K562 (cell line): ENCODE data around the gene KIF3A. TPM values are rescaled to one million over a fixed set of nuclear protein-coding genes. Genes with fewer than 3 reads are reported as not detected.

Source experiments
- ATAC-seq: fragments of 200-7000 bp; cut with Tn5 transposase; 3 replicates; pipeline ENCODE4 v1.9.1; 2020; ENCODE audit warnings: moderate library complexity
- BruUV-seq: library from RNA; stranded (reverse); fragments of 400-500 nt; replicated peaks from 2 replicates; lab custom pipeline; 2021; lab: Mats Ljungman, UMichigan
- CTCF ChIA-PET: fragments of 300-600 bp; formaldehyde crosslinking; extraction: SDS; loops from one replicate; lab custom pipeline; 2021; ENCODE audit warnings: low intra/inter-chr PET ratio; lab: Yijun Ruan, JAX
- POLR2A ChIA-PET: fragments of 300-600, 350-650 bp; sonication (Branson Sonifier 250); formaldehyde crosslinking; extraction: SDS; loops from one replicate; lab custom pipeline; 2021; ENCODE audit warnings: antibody characterized with exemption, inconsistent platforms; lab: Yijun Ruan, JAX
- DNase-seq, 4 experiments: peaks; one replicate each; pipeline versions ENCODE4 v3.0.0 to v3.0.0-alpha.2; 2011 to 2018; ENCODE audit warnings: low spot score in 3 of 4, mixed read lengths in 3 of 4; ENCODE audit errors: extremely low read depth in 1 of 4
- FAIRE-seq: peaks from 2 replicates; lab custom pipeline; 2011; peaks lifted over from hg19 to GRCh38; lab: Jason Lieb, UNC
- H2AFZ ChIP-seq: 2 replicates; pipeline ENCODE4 v1.6.0; 2011; ENCODE audit warnings: low read depth, low read length, control low read depth, inconsistent platforms
- H3K27ac ChIP-seq: fragments of 200-600 bp; 3 replicates; pipeline ENCODE4 v1.8.0; 2011; ENCODE audit warnings: low read depth, mild to moderate bottlenecking, control low read depth, inconsistent platforms, low read length, moderate library complexity, mixed read lengths; ENCODE audit errors: extremely low read depth
- H3K27me3 ChIP-seq, 2 experiments: fragments of 300-600 bp in 1 of 2; 2 replicates in 1 of 2; 3 replicates in 1 of 2; pipeline versions ENCODE4 v1.6.0 to v1.8.0; 2011; ENCODE audit warnings: inconsistent platforms in 2 of 2, low read length in 2 of 2, mild to moderate bottlenecking in 1 of 2, mixed read lengths in 1 of 2, moderate library complexity in 1 of 2; ENCODE audit not compliant: control insufficient read depth in 2 of 2, insufficient read depth in 2 of 2
- H3K36me3 ChIP-seq: fragments of 300-600 bp; 3 replicates; pipeline ENCODE4 v1.8.0; 2011; ENCODE audit warnings: mild to moderate bottlenecking, low read length, inconsistent platforms; ENCODE audit not compliant: control insufficient read depth, insufficient read depth
- H3K4me1 ChIP-seq, 2 experiments: fragments of 200-600 bp in 1 of 2; replicated peaks in 1 of 2; 2 replicates in 1 of 2; 3 replicates in 1 of 2; pipeline versions ENCODE4 v1.5.1 to v1.8.0; 2011; ENCODE audit warnings: inconsistent platforms in 2 of 2, low read length in 2 of 2, mild to moderate bottlenecking in 1 of 2, mixed read lengths in 1 of 2, moderate library complexity in 1 of 2; ENCODE audit not compliant: control insufficient read depth in 2 of 2, insufficient read depth in 2 of 2
- H3K4me2 ChIP-seq: 2 replicates; pipeline ENCODE4 v1.6.1; 2011; ENCODE audit warnings: low read length, control low read depth, inconsistent platforms, mixed read lengths; ENCODE audit not compliant: insufficient read depth
- H3K4me3 ChIP-seq: fragments of 200-600 bp; sonication (generic), shearing (Covaris generic); 2 replicates; pipeline ENCODE4 v1.5.1; 2016; ENCODE audit warnings: control low read depth, inconsistent platforms
- H3K79me2 ChIP-seq: fragments of 200-600 bp; 3 replicates; pipeline ENCODE4 v1.8.0; 2011; ENCODE audit warnings: low read length, inconsistent platforms; ENCODE audit not compliant: control insufficient read depth, insufficient read depth
- H3K9ac ChIP-seq, 2 experiments: 2 replicates each; pipeline versions ENCODE4 v1.6.0 to v1.6.1; 2011; ENCODE audit warnings: low read depth in 2 of 2, low read length in 2 of 2, control low read depth in 1 of 2, inconsistent platforms in 1 of 2, mild to moderate bottlenecking in 1 of 2, mixed read lengths in 1 of 2; ENCODE audit not compliant: insufficient read depth in 1 of 2
- H3K9me1 ChIP-seq: one replicate; pipeline ENCODE4 v1.6.0; 2011; ENCODE audit warnings: inconsistent platforms, mild to moderate bottlenecking, low read length, moderate library complexity; ENCODE audit not compliant: control insufficient read depth, insufficient read depth
- H3K9me3 ChIP-seq: replicated peaks from 2 replicates; pipeline ENCODE4 v1.5.1; 2011; ENCODE audit warnings: low read depth, low read length, inconsistent platforms; ENCODE audit not compliant: control insufficient read depth, insufficient read depth
- H4K20me1 ChIP-seq: replicated peaks from 2 replicates; pipeline ENCODE4 v1.6.1; 2011; ENCODE audit warnings: low read length, inconsistent platforms, mixed read lengths; ENCODE audit not compliant: control insufficient read depth, insufficient read depth
- CAMTA2 ChIP-seq: fragments of 250-450 bp; sonication (Bioruptor Pico); conservative IDR thresholded peaks from 2 replicates; pipeline ENCODE4 v1.5.1; 2022
- NONO ChIP-seq, 2 experiments: fragments of 200-400 bp in 1 of 2; fragments of 450-650 bp in 1 of 2; formaldehyde crosslinking in 1 of 2; IDR thresholded peaks; 2 replicates each; pipeline ENCODE4 v1.6.1; 2017; ENCODE audit warnings: low read depth in 2 of 2, mild to moderate bottlenecking in 2 of 2, moderate library complexity in 2 of 2, low read length in 1 of 2
- POLR2G ChIP-seq: fragments of 200-400 bp; formaldehyde crosslinking; IDR thresholded peaks from 2 replicates; pipeline ENCODE4 v1.6.1; 2017; ENCODE audit warnings: low read depth, mild to moderate bottlenecking, antibody characterized with exemption, low read length, moderate library complexity
- WGBS: fragments of 100-300 bp; shearing (Covaris generic); methylation state at CpG from one replicate; pipeline ENCODE4 v1.1.6; 2016; ENCODE audit warnings: low coverage, mixed read lengths; ENCODE audit not compliant: insufficient coverage; ENCODE audit errors: missing lambda C conversion rate; 5-methylcytosine and 5-hydroxymethylcytosine counted together
- in situ Hi-C: fragments of 300-500 bp; cut with MboI; formaldehyde crosslinking; loops from 4 replicates; pipeline ENCODE4 v1.15.0; 2018; ENCODE audit warnings: inconsistent platforms, mixed read lengths
- intact Hi-C: fragments of 100-400 bp; cut with micrococcal nuclease; formaldehyde crosslinking; loops from 2 replicates; pipeline ENCODE4 v1.14.2; 2022
- polyA plus RNA-seq, 8 experiments: library from polyadenylated mRNA; depleted of rRNA in 4 of 8; stranded (reverse) in 5 of 8; unstranded in 3 of 8; fragments of >200 nt; fragmentation: Nextera tagmentation in 2 of 8; fragmentation: Illumina TruSeq in 1 of 8; extraction: Ambion mirVana in 2 of 8; extraction: Trizol in 1 of 8; gene quantifications; 2 replicates each; pipeline versions ENCODE4 v1.2.1 to v1.2.3, GENCODE V29; 2011 to 2014; ENCODE audit warnings: inconsistent platforms in 1 of 8, missing spikeins in 1 of 8
- total RNA-seq, 7 experiments: library from RNA; depleted of rRNA in 6 of 7; stranded (reverse); fragments of >200 nt in 6 of 7; fragmentation: Illumina TruSeq in 2 of 7; extraction: Trizol in 2 of 7; gene quantifications; 2 replicates each; pipeline versions ENCODE4 v1.2.1 to v1.2.3, GENCODE V29; 2011 to 2021; ENCODE audit warnings: low replicate concordance in 1 of 7

KIF3A gene
- total and polyA plus RNA-seq, 9 of the 15 experiments (the other 6 are each of a cell fraction or from before 2014, with no cell fraction given), result 1.5 to 7.8 (median 6.0) TPM

DNA sequence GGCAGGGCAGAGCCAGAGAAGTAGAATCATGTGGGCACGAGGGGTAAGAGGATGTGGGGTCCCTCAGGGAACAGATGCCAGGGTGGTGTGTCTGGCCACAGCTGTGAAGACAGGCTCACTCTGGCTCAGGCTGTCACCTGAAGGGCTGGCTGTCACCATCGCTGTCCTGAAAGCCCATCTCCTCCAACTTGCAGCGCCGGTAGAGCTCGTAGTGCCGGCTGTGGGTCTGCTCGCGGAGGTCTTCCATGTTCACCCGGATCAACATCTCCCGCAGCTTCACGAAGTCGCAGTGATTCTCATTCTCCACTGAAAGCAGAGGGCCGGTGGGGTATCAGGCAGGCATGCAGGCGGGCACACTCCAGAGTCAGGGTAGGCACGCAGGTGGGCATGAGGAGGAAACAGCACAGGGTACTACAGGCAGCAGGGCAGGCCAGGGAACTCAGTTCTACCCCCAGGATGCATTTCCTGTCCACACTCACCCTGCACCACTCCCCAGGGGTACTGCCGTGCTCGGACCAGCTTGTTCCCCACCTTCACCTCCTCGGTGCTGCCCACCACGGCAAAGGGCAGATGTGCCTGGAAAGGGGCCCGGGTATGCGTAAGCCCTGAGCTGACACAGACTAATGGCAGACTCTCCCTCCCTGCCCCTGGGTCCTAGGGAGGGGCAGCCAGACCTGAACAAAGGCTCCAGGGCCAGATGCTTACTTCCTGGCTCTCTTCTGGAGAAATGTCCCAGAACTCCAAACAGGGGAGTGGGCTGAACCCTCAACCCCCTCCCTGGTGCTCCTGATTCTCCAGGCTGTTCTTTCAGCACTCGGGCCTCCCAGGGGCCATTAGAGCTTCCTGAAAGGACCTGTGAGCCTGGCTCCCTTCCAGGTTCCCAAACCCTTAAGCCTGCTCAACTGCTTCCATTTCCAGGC lies 24.2 kb upstream of the KIF3A start:
- in situ Hi-C loops, result no loop called here
- Histone ChIP-seq H3K79me2 (0 out of 3 replicates have a peak, but pooled peaks cover 3% of the 10 kb centered on the region), H3K36me3 (peaks cover 95% of the 10 kb centered on the region; the same call in 2 of the 3 replicates), H3K4me3 (no peak overlapping the region), H4K20me1 (no peaks in the 10 kb centered on the region), H3K27ac (no peak overlapping the region), H3K27me3 (no peaks in the 10 kb centered on the region), H3K9me3 (no peaks in the 10 kb centered on the region), H3K4me2 (no peak overlapping the region), H3K9me1 (no peaks in the 10 kb centered on the region), H3K4me1 (peaks cover 0 to 14% of the 10 kb centered on the region in 2 experiments; a peak in 1 of 5 replicates), H3K9ac (no peak overlapping the region), H2AFZ (no peak overlapping the region)
- BruUV-seq, result no TSS peak
- ATAC-seq (no peak), FAIRE-seq (no peak), DNase-seq (no peak)
- ChIA-PET CTCF (no interaction called here), POLR2A (interaction anchor here (0.6 to 1.7 kb wide), 5 partner anchors 10 to 95 kb away, joined by 3 to 8 read pairs (median 5); no protein-coding TSS in a partner anchor)
- WGBS, result 94% methylated on average over 22 of the region's 22 CpGs
- intact Hi-C loops, result no loop called here
- TF ChIP-seq CAMTA2 (CRISPR knock-in tag) (no peak), NONO (IDR thresholded peaks at IDR 0.05; ENCODE audit: low read depth in 2 of 2, low read length in 1 of 2) (no peak), POLR2G (peak; percentile 30; the same call in 1 of the 2 replicates)
